ENCODE data around the gene LTBR.

The LTBR gene

DNA sequence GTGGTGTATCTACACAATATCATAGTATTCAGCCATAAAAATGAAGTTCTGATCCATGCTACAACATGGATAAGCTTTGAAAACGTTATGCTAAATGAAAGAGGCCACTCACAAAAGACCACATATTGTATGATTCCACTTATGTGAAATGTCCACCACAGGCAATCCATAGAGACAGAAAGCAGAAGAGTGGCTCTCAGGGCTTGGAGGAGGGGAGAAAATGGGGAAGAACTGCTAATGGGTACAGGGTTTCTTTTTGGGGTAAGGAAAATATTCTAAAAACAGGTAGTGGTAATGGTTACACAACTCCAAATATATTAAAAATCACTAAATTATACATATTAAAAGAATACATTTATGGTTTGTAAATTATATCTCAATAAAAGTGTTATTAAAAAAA, 25.1 kb upstream of the LTBR start:
- Mint-ChIP-seq H3K27me3 (no peaks in the 10 kb centered on the region), H3K9me3 (ENCODE audit: low read depth) (no peaks in the 10 kb centered on the region), H3K27ac (no peak overlapping the region), H3K4me3 (no peak overlapping the region), H3K4me1 (ENCODE audit: low read depth) (peaks cover 26% of the 10 kb centered on the region), H3K36me3 (no peaks in the 10 kb centered on the region)

DNA sequence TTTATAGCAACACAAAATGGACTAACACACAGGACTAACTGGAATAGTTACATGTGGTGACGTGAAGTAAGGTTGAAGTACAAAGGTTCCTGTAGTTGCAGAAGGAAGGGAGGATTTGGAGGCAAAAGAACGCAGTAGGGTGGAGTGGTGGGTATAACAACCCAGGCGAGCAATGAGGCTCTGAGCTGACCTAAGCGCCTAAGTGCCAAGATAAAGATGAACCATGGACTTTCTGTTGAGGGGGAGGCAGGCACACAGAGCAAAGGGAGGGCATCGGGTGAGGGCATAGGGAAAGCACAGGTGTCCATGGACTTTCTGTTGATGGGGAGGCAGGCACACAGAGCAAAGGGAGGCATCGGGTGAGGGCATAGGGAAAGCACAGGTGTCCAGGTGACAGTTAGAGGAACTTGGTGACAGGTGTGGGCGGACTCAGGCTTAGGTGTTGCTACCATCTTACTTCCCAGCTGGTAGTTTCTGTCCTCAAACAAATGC, 23.8 kb upstream of the LTBR start:
- no peak overlapping the region for H3K4me3 Mint-ChIP-seq
- no peaks in the 10 kb centered on the region for H3K27me3 Mint-ChIP-seq
- peaks cover 24% of the 10 kb centered on the region for H3K4me1 Mint-ChIP-seq (ENCODE audit: low read depth)
- no peaks in the 10 kb centered on the region for H3K9me3 Mint-ChIP-seq (ENCODE audit: low read depth)
- no peak overlapping the region for H3K27ac Mint-ChIP-seq
- H3K36me3 Mint-ChIP-seq, result no peaks in the 10 kb centered on the region

DNA sequence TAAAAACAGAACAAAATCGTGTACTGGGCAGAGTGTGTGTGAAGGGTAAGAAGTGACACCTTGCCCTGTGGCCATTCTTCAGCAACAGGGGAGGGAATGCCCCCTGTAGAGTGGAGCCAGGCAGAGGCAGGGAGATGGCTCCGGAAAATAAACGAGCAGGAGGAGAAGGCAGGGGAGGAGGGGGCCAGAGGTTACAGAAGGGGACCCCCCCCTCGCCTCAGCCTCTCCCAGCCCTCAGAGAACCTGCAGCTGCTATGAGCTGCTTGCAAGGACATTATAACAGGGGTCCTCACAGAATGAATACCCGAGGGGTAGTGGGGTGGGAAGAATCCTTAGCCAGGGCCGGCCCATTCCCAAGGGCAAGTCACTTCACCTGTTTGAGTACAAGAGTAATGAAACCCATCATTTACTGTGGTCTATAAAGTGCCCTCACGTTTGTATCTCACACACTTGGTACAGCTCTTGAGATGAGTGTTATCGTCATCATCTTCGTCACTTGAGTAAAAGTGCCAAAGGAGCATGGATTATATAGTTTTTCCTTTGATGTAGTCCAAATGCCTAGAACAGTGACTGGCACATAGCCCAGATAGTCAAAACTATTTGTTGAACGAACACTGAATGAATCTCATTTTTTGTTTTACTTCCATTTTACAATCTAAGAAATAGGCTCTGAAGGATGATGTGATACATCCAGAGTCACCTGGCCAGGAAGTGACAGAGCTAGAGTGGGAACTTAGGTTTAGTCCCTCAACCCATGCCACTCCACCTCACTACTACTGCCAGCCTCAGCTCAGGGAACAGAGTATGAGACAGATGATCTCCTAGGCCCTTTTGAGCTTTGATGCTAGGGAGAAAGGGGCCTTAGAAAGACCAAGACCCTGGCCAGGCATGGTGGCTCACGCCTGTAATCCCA, 23.1 kb upstream of the LTBR start:
- peaks cover 21% of the 10 kb centered on the region for H3K4me1 Mint-ChIP-seq (ENCODE audit: low read depth)
- H3K27ac Mint-ChIP-seq, result no peak overlapping the region
- no peak overlapping the region for H3K4me3 Mint-ChIP-seq
- H3K9me3 Mint-ChIP-seq (ENCODE audit: low read depth), result no peaks in the 10 kb centered on the region
- H3K27me3 Mint-ChIP-seq, result no peaks in the 10 kb centered on the region
- H3K36me3 Mint-ChIP-seq, result no peaks in the 10 kb centered on the region

DNA sequence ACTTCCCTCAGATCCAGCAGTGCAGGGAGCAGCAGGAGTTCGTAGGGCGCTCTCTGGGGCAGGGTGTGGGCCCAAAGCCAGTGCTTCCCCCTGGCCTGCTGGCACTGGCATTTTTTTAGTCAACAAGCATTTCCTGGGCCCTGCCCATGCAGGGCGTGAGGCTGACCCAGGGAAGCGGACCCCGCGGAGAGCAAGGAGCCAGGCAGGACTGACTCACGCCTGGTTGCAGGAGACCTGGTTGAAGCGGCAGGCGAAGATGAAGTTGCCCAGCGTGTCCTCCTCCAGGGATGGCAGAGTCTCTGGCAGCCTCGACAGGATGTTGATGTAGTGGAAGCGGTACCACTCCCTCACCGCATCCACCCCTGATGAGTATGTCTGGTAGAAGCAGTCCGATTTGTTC, 22.1 kb upstream of the LTBR start:
- Mint-ChIP-seq H3K27me3 (no peaks in the 10 kb centered on the region), H3K36me3 (no peaks in the 10 kb centered on the region), H3K27ac (peak overlapping the region; percentile 91), H3K4me1 (ENCODE audit: low read depth) (peaks cover 20% of the 10 kb centered on the region), H3K4me3 (peak overlapping the region; percentile 65), H3K9me3 (ENCODE audit: low read depth) (no peaks in the 10 kb centered on the region)

DNA sequence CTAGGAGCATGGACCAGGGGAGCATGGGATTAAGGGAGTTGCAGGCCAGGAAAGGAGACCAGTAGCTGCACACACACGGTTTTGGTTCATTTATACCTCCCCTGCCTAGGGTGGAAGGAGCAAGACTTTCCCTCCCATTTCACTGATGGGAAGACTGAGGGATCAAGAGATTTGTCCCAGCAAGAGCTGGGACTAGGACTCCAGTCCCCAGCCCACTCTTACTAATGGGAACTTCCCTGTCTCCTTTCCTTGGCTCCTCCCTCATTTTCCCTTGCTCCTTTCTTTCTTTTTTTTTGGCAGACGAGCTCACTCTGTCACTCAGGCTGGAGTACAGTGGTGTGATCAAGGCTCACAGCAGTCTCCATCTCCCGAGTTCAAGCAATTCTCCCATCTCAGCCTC, 21.6 kb upstream of the LTBR start:
- peak overlapping the region; percentile 91 for H3K27ac Mint-ChIP-seq
- peak overlapping the region; percentile 65 for H3K4me3 Mint-ChIP-seq
- peaks cover 25% of the 10 kb centered on the region for H3K4me1 Mint-ChIP-seq (ENCODE audit: low read depth)

DNA sequence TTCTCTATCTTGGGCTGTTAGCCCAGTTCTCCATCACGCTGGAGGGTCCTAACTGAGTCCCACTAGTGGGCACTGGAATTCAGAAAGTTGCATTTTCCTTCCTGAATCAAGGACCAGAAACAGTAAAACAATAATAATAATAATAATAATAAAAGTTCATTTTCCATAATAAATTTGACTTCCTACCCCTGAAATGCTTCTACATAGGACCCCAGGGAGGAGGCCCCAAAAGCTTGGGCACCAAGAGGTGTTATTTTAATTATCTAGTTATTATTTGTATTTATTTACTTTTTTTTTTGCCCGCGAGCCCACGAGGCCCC, 21.0 kb upstream of the LTBR start:
- no peaks in the 10 kb centered on the region for H3K27me3 Mint-ChIP-seq
- peaks cover 30% of the 10 kb centered on the region for H3K4me1 Mint-ChIP-seq (ENCODE audit: low read depth)
- no peaks in the 10 kb centered on the region for H3K9me3 Mint-ChIP-seq (ENCODE audit: low read depth)
- H3K4me3 Mint-ChIP-seq, result peak overlapping the region; percentile 85
- no peak overlapping the region for H3K27ac Mint-ChIP-seq
- no peaks in the 10 kb centered on the region for H3K36me3 Mint-ChIP-seq

More for the DNA sequence above, 21.6 kb upstream of the LTBR start:
- no peaks in the 10 kb centered on the region for H3K27me3 Mint-ChIP-seq
- no peaks in the 10 kb centered on the region for H3K9me3 Mint-ChIP-seq (ENCODE audit: low read depth)
- no peaks in the 10 kb centered on the region for H3K36me3 Mint-ChIP-seq

DNA sequence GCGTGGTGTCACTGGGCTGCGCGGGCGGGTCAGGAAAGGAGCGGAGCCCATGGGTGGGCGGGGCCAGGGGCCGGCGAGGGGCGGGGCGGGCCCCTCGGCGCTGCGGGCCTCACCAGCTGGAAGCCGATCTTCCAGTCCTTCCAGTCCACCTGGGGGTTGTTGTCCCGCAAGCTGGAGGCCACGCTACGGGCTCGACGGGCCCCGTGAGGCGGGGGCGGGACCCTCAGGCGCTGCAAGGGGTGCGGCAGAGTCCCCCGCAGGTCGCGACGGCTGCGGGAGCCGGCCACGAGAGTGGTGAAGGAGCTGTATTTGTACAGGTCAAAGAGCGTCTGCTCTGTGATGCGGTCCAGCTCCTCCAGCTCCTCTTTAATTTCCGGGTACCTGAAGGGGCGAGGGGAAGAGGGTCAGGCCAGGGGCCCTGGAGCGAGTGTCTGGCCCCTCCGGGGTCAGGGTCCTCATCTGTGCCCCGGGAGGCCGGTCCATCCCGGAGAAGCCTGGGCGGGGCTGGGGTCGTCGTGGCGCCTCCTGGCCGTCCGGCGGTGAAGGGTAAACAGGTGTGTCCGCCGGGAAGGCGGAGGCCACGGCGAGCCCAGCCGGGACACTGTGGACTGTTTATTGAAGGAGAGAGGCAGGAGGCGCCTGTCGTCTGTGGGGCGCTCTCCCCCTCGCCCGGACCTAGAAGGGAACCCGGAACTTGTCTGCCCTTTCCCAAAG, 20.5 kb upstream of the LTBR start:
- Mint-ChIP-seq H3K4me1 (ENCODE audit: low read depth) (peaks cover 33% of the 10 kb centered on the region), H3K4me3 (peak overlapping the region; percentile 85), H3K36me3 (no peaks in the 10 kb centered on the region), H3K27ac (peak overlapping the region; percentile 71), H3K27me3 (no peaks in the 10 kb centered on the region), H3K9me3 (ENCODE audit: low read depth) (no peaks in the 10 kb centered on the region)

DNA sequence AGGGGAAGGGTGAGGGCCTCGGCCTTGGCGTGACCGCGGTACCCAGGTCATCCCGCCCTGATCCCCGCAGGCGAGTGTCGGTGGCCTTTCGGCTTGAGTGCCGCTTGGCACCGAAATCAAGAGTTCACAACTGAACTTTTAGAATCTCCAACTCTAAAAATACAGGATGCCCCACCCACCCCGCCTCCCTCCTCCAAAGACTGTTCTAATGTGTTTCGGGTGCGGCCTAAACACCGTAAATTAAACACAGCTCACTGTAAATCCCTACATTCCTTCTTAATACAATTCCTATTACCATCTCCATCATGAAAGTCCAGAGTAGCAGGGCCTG, 20.0 kb upstream of the LTBR start:
- peaks cover 36% of the 10 kb centered on the region for H3K4me1 Mint-ChIP-seq (ENCODE audit: low read depth)

DNA sequence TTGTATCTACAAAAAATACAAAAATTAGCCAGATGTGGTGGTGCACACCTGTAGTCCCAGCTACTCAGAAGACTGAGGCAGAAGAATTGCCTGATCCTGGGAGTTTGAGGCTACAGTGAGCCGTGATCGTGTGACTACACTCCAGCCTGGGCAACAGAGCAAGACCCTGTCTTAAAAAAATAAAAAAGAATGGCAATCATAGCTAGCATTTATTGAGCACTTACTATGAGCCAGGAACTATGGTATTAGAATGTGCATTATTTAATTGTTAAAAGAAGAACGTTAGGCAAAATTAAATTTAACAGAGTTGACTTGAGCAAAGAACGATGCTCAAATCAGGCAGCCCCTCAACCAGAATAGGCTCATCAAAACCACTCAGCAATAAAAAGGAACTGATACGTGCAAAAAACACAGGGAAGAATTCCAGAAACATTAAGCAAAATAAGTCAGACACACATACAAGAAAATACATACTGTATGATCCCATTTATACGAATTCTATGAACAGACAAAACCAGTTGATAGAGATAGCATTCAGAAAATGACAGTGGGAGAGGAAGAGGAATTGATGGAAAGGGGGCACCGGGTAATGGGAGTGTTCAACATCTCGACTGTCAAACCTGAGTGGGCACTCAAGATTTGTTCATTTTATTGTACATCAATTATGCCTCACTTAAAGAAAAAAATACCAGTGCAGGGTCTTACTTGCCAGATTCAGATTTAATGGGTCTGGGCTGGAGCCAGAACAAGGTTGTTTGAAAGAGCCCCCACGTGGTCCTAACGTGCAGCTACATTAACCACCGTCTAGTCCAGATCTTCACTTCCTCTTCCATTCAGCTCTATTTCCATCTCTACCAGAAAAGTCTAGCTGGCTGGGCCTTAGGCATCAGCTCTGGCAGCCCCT, 16.6 kb upstream of the LTBR start:
- no peaks in the 10 kb centered on the region for H3K36me3 Mint-ChIP-seq
- H3K27ac Mint-ChIP-seq, result peak overlapping the region; percentile 86
- peaks cover 22% of the 10 kb centered on the region for H3K4me1 Mint-ChIP-seq (ENCODE audit: low read depth)
- no peaks in the 10 kb centered on the region for H3K9me3 Mint-ChIP-seq (ENCODE audit: low read depth)
- peak overlapping the region; percentile 1 for H3K4me3 Mint-ChIP-seq
- H3K27me3 Mint-ChIP-seq, result no peaks in the 10 kb centered on the region

More for the DNA sequence above, 20.0 kb upstream of the LTBR start:
- H3K27me3 Mint-ChIP-seq, result no peaks in the 10 kb centered on the region
- peak overlapping the region; percentile 85 for H3K4me3 Mint-ChIP-seq
- H3K36me3 Mint-ChIP-seq, result no peaks in the 10 kb centered on the region
- H3K27ac Mint-ChIP-seq, result peak overlapping the region; percentile 71
- no peaks in the 10 kb centered on the region for H3K9me3 Mint-ChIP-seq (ENCODE audit: low read depth)

DNA sequence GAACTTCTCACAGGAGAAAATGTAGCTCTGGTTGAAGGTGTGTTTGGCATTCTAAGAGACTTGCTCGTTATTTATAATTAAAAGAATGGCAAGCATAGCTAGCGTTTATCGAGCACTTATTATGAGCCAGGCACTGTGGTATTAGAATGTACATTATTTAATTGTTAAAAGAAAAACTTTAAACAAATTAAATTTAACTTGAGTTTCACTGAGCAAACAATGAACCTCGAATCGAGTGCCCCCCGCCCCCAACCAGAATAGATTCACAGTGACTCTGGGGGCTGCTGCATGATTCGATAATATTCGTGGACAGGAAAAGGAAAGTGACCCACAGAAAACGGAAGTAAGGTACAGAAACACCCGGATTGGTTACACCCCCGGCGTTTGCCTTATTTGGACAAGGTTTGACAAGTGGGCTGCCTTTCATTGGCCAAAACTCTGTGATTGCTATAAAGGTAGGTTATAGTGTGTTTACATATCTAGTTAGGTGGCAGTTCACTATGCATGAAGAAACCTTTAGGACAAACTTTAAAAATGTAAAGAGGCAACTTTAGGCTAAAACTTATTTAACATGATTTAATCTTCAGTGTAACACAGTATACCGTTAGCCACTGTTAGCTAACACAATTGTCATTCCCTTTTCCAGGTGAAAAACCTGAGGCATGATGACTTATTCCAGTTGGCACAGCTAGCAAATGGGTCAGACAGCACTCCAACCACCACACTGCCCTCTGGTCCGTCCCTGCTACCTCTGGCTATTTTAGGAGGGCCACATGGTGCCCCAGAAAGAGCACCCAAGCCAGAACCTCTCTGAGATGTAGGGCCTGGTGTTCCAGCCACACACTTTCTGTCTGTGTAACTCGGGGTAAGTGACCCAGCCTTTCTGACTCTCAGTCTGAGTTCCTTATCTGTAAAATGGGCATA, 15.7 kb upstream of the LTBR start:
- no peak overlapping the region for H3K4me3 Mint-ChIP-seq
- H3K27ac Mint-ChIP-seq, result peak overlapping the region; percentile 86
- H3K27me3 Mint-ChIP-seq, result no peaks in the 10 kb centered on the region
- peaks cover 31% of the 10 kb centered on the region for H3K4me1 Mint-ChIP-seq (ENCODE audit: low read depth)
- H3K36me3 Mint-ChIP-seq, result no peaks in the 10 kb centered on the region
- no peaks in the 10 kb centered on the region for H3K9me3 Mint-ChIP-seq (ENCODE audit: low read depth)

DNA sequence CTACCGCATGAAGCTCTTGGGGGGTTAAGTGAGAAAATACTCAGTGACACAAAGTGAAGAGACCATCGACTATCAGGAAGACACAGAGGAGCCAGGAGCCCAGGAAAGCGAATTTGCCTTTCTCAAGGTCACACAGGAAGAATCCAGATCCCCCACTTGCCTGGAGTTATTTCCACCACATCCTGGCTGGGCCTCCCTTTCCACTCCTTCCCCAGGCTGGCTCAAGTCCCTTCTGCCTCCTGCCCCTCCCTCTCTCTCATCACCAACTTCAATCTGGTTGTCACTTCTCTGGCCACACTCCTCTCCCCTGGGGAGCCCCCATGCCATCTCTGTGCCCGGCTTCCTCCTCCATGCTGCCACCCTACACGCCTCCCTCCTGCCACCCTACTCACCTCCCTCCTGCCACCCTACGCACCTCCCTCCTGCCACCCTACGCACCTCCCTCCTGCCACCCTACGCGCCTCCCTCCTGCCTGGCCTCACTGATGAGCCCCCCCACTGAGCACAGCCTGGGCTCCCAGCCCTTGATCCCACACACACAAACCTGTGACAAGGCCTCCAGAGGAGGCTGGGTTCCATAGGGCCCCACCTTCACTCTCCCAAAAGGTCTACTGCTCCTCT, 14.9 kb upstream of the LTBR start:
- H3K4me3 Mint-ChIP-seq, result no peak overlapping the region
- no peaks in the 10 kb centered on the region for H3K27me3 Mint-ChIP-seq
- H3K9me3 Mint-ChIP-seq (ENCODE audit: low read depth), result no peaks in the 10 kb centered on the region
- peak overlapping the region; percentile 28 for H3K27ac Mint-ChIP-seq
- H3K36me3 Mint-ChIP-seq, result no peaks in the 10 kb centered on the region
- H3K4me1 Mint-ChIP-seq (ENCODE audit: low read depth), result peaks cover 37% of the 10 kb centered on the region

DNA sequence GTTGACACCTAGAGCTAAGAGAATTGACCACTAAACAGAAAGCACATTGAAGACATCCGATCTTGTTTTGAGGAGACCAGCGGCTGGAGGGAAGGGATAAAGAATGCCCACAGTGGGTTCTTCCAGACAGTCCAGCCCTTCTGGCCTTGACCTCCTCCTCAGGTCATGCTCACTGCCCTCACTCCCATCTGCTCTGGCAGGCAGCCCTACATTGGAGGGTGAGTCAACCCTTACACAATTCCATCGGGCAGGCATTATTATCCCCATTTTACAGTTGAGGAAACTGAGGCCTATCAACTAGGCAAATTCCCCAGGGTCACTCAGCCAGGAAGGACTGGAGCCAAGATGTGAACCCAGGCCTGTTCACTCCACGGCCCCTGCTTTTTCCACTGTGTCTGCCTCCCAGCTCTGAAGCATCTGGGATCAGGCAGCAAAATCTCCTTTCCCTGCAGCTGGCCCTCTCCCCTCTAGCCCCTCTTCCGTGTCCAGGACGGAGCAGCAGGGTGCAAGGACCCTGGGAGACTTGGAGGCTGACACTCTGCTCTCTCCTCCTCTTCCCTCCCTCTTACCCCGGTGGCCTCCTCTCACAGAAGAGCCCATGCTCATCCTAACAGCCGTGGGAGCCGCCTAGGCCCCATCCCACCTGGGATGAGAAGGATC, 13.9 kb upstream of the LTBR start:
- H3K27me3 Mint-ChIP-seq, result no peaks in the 10 kb centered on the region
- H3K4me1 Mint-ChIP-seq (ENCODE audit: low read depth), result peaks cover 34% of the 10 kb centered on the region
- H3K27ac Mint-ChIP-seq, result no peak overlapping the region
- no peaks in the 10 kb centered on the region for H3K9me3 Mint-ChIP-seq (ENCODE audit: low read depth)
- no peaks in the 10 kb centered on the region for H3K36me3 Mint-ChIP-seq
- no peak overlapping the region for H3K4me3 Mint-ChIP-seq

DNA sequence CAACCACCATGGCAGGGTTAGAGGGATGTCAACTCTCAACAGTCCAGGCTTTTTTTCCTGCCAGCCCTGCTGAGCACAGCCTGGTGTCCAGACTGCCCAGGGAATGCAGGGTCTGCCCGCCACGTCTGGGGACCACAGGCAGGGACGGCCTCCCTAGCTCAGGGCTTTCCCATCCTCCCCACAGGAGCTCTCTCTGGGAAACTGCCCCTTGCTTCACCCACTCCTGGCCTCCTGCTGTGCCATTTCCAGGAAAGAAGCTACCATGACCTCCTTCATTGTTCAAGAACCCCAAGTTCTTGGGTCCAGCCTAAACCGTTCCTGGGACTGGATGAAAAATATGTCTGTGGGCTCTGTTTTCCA, 13.4 kb upstream of the LTBR start:
- peaks cover 34% of the 10 kb centered on the region for H3K4me1 Mint-ChIP-seq (ENCODE audit: low read depth)
- H3K27ac Mint-ChIP-seq, result no peak overlapping the region
- no peaks in the 10 kb centered on the region for H3K27me3 Mint-ChIP-seq
- H3K4me3 Mint-ChIP-seq, result no peak overlapping the region
- no peaks in the 10 kb centered on the region for H3K9me3 Mint-ChIP-seq (ENCODE audit: low read depth)
- H3K36me3 Mint-ChIP-seq, result no peaks in the 10 kb centered on the region
